Measurements from ENCODE around the gene KXD1. TPM values are rescaled to one million over a fixed set of nuclear protein-coding genes. Genes with fewer than 3 reads are reported as not detected.

Gene KXD1
- total RNA-seq, 1 donor: 104 TPM

DNA sequence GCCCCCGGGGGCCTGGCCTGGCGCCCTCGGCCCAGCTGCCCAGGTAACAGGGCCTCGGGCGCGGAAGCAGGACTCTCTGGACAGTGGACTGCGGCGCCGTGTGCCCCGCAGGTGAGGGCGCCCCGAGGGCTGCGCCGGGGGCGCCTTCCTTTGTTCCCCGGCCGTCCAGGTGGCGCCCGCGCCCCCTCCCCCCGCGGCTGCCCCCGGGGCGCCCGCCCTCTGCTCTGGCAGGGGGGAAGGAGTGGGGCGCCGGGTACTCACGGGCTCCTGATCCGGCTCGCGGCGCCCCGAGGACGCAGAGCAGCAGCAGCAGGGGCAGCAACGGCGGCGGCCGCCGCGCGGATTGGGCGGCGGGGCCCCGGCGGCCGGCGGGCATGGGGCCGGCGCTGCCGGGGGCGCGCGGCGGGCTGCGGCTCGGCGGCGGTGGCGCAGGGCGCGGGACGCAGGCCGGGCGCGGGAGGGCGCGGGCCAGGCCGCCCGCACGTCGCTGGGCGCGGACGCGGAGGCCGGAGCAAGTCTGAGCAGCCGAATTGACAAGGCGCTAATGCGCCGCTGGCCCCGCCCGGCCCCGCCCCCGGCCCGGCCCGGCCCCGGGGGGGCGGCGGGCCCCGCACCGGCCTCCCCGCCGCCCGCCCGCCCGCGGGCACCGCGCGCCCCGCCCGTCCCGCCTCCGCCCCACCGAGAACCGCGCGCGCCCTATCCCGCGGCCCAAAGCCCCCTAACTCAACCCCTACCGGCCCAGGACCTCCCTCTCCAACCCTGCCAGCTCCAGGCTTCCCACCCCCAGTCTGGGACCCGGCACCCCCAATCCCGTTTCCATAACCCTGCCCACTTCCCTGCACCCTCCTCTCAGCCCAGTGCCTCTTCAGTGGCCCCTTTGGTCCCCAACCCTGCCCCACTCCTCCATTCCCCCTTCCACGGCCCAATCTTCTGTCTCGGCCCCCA lies 48.9 kb downstream of the KXD1 start, which contains the start of gene CRLF1:
CRLF1 (minus strand) TSS at position 519 of the 945 bp plus-strand sequence; CDS start at position 376, 143 bp downstream.
- H3K4me3 ChIP-seq (ENCODE audit: insufficient read depth, low read length): peak within 1 kb of the TSS; percentile 57
- no peaks in the 10 kb centered on the region for H3K9me3 ChIP-seq (ENCODE audit: low read depth, low read length)
- peak within 1 kb of the TSS; percentile 58 for H3K4me2 ChIP-seq (ENCODE audit: insufficient read depth, low read length)
- H4K20me1 ChIP-seq (ENCODE audit: insufficient read depth, low read length): no peaks in the 10 kb centered on the region
- no peak within 1 kb of the TSS for H3K27ac ChIP-seq (ENCODE audit: low read depth, low read length)
- no peaks in the 10 kb centered on the region for H3K4me1 ChIP-seq (ENCODE audit: insufficient read depth, low read length)
- DNase-seq (ENCODE audit: insufficient read length, low spot score, missing footprints): peak; percentile 87
- H3K27me3 ChIP-seq (ENCODE audit: insufficient read depth, low read length): peaks cover 46% of the 10 kb centered on the region
- no peaks in the 10 kb centered on the region for H3K36me3 ChIP-seq (ENCODE audit: insufficient read depth, low read length)
- H2AFZ ChIP-seq (ENCODE audit: low read length): no peak within 1 kb of the TSS
- TF ChIP-seq, protein P1, sequence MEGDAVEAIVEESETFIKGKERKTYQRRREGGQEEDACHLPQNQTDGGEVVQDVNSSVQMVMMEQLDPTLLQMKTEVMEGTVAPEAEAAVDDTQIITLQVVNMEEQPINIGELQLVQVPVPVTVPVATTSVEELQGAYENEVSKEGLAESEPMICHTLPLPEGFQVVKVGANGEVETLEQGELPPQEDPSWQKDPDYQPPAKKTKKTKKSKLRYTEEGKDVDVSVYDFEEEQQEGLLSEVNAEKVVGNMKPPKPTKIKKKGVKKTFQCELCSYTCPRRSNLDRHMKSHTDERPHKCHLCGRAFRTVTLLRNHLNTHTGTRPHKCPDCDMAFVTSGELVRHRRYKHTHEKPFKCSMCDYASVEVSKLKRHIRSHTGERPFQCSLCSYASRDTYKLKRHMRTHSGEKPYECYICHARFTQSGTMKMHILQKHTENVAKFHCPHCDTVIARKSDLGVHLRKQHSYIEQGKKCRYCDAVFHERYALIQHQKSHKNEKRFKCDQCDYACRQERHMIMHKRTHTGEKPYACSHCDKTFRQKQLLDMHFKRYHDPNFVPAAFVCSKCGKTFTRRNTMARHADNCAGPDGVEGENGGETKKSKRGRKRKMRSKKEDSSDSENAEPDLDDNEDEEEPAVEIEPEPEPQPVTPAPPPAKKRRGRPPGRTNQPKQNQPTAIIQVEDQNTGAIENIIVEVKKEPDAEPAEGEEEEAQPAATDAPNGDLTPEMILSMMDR (IDR thresholded peaks at IDR 0.05; ENCODE audit: extremely low read depth, low read depth, low read length): no peak
- no peaks in the 10 kb centered on the region for H3K79me2 ChIP-seq (ENCODE audit: insufficient read depth, low read length)

DNA sequence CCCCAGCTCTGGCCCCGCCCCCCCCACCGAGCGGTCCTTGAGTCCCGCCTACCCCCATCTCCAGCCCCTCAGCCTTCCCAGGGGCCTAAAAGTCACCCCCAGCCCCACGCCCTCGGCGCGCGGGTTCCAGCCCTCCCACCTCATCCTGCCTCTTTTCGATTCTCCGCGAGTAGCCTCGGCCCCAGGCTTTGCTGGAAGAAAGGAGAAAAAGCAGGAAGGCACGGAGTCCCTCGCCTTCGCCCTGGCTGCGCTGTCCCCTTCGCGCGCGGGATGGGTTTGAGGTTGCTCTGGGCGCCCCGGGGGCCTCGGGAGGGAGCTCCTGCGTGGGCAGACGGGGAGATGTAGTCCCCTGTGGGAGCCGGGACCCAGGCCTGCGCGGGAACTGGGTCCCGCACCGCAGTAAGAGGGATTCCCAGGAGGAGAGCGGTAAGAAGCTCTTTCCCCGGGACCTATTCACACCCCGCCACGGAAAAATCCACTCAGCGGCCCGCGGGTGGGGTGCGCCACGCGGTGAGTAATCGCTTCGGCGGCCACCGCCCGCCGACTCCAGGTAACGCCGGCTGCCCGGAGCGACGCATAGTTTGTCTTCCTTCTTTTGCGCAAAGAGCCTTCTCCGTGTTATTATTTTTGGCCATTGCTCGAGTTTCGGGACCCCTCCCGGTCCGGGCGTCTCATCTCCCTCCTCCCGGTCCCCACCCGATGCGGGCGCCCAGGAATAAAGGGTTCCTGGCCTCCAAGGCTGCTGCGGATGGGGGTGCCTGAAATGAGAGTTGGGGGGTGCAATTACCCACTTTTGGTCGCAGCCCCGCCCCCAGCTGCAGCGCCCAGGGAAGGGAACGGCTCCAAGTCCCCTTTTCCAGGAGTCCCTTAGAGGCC lies 49.8 kb downstream of the KXD1 start:
- H3K27me3 ChIP-seq (ENCODE audit: insufficient read depth, low read length): peaks cover 55% of the 10 kb centered on the region
- TF ChIP-seq, protein P1 (IDR thresholded peaks at IDR 0.05; ENCODE audit: extremely low read depth, low read depth, low read length): no peak

DNA sequence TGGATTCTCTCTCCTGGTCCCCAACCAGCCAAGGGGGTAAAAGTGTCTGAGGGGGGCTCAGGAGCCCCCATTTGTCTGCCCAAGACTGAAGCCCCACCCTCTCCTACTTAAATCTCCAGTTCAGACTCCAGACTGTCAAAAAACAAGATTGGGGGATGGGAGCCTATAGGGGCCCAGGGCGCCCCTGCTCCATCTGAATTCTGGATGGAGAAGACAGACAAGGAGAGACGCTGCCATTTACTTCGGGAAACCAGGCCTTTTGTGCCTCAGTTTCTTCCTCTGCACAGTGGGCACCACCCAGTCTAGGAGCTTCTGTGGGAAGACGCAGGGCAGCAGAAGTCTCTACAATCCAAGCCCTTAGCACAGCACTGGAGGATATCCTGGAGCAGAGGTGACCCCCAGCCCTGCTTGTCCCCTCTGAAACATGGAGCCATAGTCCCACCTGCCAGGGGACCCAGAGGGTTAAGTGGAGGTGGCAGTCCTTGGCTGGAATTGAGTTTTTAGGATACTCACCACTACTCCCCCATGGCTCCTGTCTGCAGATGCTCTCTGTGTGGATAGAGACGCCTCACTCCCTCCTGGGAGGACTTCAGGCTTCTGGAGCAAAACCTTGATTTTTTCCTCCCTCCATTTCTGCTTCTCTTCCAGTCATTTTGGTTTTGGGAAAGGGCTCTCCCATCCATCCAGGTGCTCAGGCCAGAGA lies 50.6 kb downstream of the KXD1 start:
- TF ChIP-seq, protein P1 (IDR thresholded peaks at IDR 0.05; ENCODE audit: extremely low read depth, low read depth, low read length): no peak
- H3K4me2 ChIP-seq (ENCODE audit: insufficient read depth, low read length): peak overlapping the region; percentile 58
- peaks cover 6% of the 10 kb centered on the region for H3K4me1 ChIP-seq (ENCODE audit: insufficient read depth, low read length)

More for the DNA sequence above, 49.8 kb downstream of the KXD1 start:
- Histone ChIP-seq H3K27ac (ENCODE audit: low read depth, low read length) (no peak overlapping the region), H3K4me3 (ENCODE audit: insufficient read depth, low read length) (peak overlapping the region; percentile 54), H4K20me1 (ENCODE audit: insufficient read depth, low read length) (no peaks in the 10 kb centered on the region), H2AFZ (ENCODE audit: low read length) (no peak overlapping the region), H3K9me3 (ENCODE audit: low read depth, low read length) (no peaks in the 10 kb centered on the region), H3K36me3 (ENCODE audit: insufficient read depth, low read length) (no peaks in the 10 kb centered on the region), H3K4me1 (ENCODE audit: insufficient read depth, low read length) (peaks cover 5% of the 10 kb centered on the region), H3K79me2 (ENCODE audit: insufficient read depth, low read length) (no peaks in the 10 kb centered on the region), H3K4me2 (ENCODE audit: insufficient read depth, low read length) (peak overlapping the region; percentile 58)
- DNase-seq (ENCODE audit: insufficient read length, low spot score, missing footprints): peak; percentile 95

More for the DNA sequence above, 50.6 kb downstream of the KXD1 start:
- H3K27me3 ChIP-seq (ENCODE audit: insufficient read depth, low read length): peaks cover 63% of the 10 kb centered on the region
- DNase-seq (ENCODE audit: insufficient read length, low spot score, missing footprints): peak; percentile 77
- no peak overlapping the region for H2AFZ ChIP-seq (ENCODE audit: low read length)
- H3K9me3 ChIP-seq (ENCODE audit: low read depth, low read length): no peaks in the 10 kb centered on the region
- no peaks in the 10 kb centered on the region for H3K79me2 ChIP-seq (ENCODE audit: insufficient read depth, low read length)
- H4K20me1 ChIP-seq (ENCODE audit: insufficient read depth, low read length): no peaks in the 10 kb centered on the region
- no peak overlapping the region for H3K27ac ChIP-seq (ENCODE audit: low read depth, low read length)
- no peaks in the 10 kb centered on the region for H3K36me3 ChIP-seq (ENCODE audit: insufficient read depth, low read length)
- no peak overlapping the region for H3K4me3 ChIP-seq (ENCODE audit: insufficient read depth, low read length)
